ENCODE measurements around the gene SACS. TPM values are rescaled to one million over a fixed set of nuclear protein-coding genes. Genes with fewer than 3 reads are reported as not detected.

SACS gene
- total RNA-seq, 1 donor from 2014 or later: 6.7 TPM

Other genes starting within 250 kb of the SACS start
- gene TNFRSF19, start 136.7 kb upstream of the SACS start, total RNA-seq: 13.1 TPM

Data from esophagus mucosa (tissue), 1 donor.